PC-9 (cell line): Measurements from ENCODE around the gene PAAF1.

Experiments used
- CTCF ChIP-seq: fragments of 200-600 bp; sonication (generic); conservative IDR thresholded peaks from 2 replicates; pipeline ENCODE4 v1.6.1; 2017; ENCODE audit warnings: mixed run types, antibody characterized with exemption, mild to moderate bottlenecking, moderate library complexity
- EZH2 ChIP-seq: fragments of 200-600 bp; sonication (generic); IDR thresholded peaks from 2 replicates; pipeline ENCODE4 v1.8.0; 2017; ENCODE audit warnings: antibody characterized with exemption, low read depth

GRCh38 chr11:73939096-73939495 is 62.3 kb downstream of the PAAF1 start:
- TF ChIP-seq CTCF (no peak), EZH2 (no peak)
